ENCODE data around the gene ACTN4.

GRCh38 chr19:38690146-38690545, 42.7 kb downstream of the ACTN4 start:
- no peak for TF ChIP-seq POLR2A (IDR thresholded peaks at IDR 0.05)
- no peak for TF ChIP-seq EP300 (IDR thresholded peaks at IDR 0.05)
- no peak for TF ChIP-seq CTCF (IDR thresholded peaks at IDR 0.05)
